Measurements from ENCODE around the gene GNG4. TPM values are rescaled to one million over a fixed set of nuclear protein-coding genes. Genes with fewer than 3 reads are reported as not detected.
A peak's percentile ranks its signal among the peaks of the same experiment; 100 is the strongest.

The GNG4 gene
- total and polyA plus RNA-seq, 12 donors, result 0.04 to 0.15 (median 0.06) TPM; not detected in 9

DNA sequence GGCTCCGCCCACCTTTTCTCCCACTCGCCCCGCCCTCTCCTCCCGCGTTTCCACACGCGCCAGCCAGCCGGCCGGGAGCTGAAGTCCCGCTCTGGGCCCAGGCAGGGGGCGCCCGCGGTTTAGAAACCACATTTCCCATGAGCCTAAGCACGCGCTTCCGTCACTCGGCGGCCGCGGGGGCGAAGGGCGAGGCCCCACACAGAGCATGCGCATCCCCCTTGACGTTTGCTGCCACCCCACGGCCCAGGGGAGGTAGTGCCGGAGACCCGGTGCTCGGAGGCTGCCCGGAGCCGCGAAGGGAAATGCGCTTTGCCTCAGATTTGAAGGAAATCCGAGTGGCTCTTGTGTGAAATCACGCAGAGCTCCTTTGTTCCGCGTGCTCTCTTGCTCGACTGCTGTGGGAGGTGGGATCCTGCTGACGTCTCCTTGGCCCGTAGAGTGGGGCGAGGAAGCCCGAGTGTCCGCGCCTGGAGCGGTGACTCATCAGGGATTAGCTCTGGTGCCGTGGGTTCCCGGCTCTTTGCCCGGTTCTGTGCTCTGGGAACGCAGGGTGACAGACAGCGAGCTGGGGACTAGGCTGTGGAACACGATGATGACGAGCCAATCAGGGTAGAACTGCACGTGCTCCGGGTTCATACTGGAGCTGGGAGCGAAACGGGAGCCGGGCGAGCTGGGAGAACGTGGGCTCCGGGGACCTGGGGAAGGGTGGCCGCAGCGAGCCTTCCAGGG is 144.9 kb downstream of the GNG4 start:
- peak overlapping the region; percentile 54 to 95 (median 68) for H3K4me3 ChIP-seq
- DNase-seq (peak; percentile 99 to 100), ATAC-seq (peak; percentile 93 to 97 (median 96))
- intact Hi-C loops (cut with DNase I), result loop anchor here in 3 of 10 donors (1.0 to 10.0 kb wide), 4 partner anchors 176 to 473 kb away; partner anchors contain the start of genes ARID4B (in 2 of the 3) and GGPS1 (in 2 of the 3)
- no peaks in the 10 kb centered on the region for H3K36me3 ChIP-seq
- peaks cover 0 to 36% (median 26%) of the 10 kb centered on the region in 9 donors for H3K4me1 ChIP-seq
- no peaks in the 10 kb centered on the region for H3K27me3 ChIP-seq
- TF ChIP-seq, protein P1, sequence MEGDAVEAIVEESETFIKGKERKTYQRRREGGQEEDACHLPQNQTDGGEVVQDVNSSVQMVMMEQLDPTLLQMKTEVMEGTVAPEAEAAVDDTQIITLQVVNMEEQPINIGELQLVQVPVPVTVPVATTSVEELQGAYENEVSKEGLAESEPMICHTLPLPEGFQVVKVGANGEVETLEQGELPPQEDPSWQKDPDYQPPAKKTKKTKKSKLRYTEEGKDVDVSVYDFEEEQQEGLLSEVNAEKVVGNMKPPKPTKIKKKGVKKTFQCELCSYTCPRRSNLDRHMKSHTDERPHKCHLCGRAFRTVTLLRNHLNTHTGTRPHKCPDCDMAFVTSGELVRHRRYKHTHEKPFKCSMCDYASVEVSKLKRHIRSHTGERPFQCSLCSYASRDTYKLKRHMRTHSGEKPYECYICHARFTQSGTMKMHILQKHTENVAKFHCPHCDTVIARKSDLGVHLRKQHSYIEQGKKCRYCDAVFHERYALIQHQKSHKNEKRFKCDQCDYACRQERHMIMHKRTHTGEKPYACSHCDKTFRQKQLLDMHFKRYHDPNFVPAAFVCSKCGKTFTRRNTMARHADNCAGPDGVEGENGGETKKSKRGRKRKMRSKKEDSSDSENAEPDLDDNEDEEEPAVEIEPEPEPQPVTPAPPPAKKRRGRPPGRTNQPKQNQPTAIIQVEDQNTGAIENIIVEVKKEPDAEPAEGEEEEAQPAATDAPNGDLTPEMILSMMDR (IDR thresholded peaks at IDR 0.05), result peak; percentile 75 to 98 (median 95)
- no peaks in the 10 kb centered on the region for H3K9me3 ChIP-seq
- 0% methylated on average over 61 of the region's 61 CpGs for WGBS, 2 donors
- peak overlapping the region; percentile 91 to 99 (median 96) for H3K27ac ChIP-seq

DNA sequence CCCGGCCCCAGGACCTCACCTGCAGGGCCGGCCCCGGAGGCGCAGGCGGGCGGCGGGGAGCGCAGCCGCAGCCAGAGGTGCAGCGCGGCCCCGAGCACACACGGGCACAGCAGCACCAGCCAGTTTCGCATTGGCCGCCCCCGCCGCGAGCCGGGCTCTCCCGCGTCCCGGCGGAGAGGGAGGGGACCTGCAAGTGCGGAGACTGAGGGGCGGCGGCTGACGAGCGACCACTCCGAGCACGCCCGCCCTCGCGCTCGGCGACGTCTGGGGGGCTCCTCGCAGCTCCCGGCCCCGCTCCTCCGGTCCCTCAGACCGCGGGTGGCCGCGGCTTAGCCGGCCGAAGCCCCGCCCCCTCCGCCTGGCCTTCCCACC is 145.5 kb downstream of the GNG4 start, which contains the start of gene B3GALNT2:
B3GALNT2 (minus strand) TSS at position 331 of the 372 bp plus-strand sequence; CDS start at position 131, 200 bp downstream.
- DNase-seq, result no peak
- peak within 1 kb of the TSS; percentile 54 to 95 (median 68) for H3K4me3 ChIP-seq
- peak; percentile 8 to 72 (median 30) for ATAC-seq
- H3K36me3 ChIP-seq, result no peaks in the 10 kb centered on the region
- 0 to 1% methylated on average over 27 to 47 of the region's 48 CpGs for WGBS, 2 donors
- H3K9me3 ChIP-seq, result no peaks in the 10 kb centered on the region
- peak within 1 kb of the TSS; percentile 91 to 99 (median 96) for H3K27ac ChIP-seq
- TF ChIP-seq, protein P1 (IDR thresholded peaks at IDR 0.05), result no peak
- intact Hi-C loops (cut with DNase I), result loop anchor here in 2 of 10 donors (1.0 to 10.0 kb wide), 3 partner anchors 175 to 471 kb away; partner anchors contain the start of genes ARID4B (in 2 of the 2) and GGPS1 (in 2 of the 2)
- H3K4me1 ChIP-seq, result peaks cover 0 to 36% (median 26%) of the 10 kb centered on the region in 9 donors
- H3K27me3 ChIP-seq, result no peaks in the 10 kb centered on the region

DNA sequence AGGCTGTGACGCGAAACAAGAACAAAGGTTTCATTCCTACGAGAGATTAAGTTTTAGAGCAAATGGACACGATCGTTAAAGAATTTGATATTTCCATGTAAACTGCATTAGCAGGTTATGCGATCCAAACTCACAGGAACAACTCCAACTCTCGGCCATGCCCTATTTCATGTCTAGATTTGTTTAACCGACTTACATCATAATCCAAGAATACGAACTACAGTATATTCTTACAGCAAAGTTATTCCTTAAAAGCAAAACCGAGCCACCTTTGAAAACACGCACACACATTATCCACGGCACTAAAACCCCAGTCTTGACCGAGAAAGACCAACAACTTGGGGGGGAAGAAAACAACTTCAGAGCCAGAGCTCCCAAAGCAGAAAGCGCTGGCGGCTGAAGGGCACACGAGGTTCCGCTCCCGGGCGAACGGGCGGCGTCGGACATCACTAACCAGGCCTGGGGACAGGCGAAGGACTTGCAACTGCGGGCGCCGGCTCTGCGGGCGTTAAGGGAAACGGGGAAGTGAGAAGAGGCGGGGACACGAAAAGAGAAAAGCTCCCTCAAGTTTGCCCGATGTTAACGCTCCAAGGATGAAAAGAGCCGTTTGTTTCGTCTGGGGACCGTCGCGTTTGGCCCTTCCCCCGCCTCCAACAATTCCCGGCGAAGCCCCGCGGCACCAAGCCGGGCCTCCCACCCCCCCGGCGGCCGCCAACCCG is 146.0 kb downstream of the GNG4 start:
- H3K9me3 ChIP-seq, result no peaks in the 10 kb centered on the region
- peak overlapping the region; percentile 91 to 99 (median 96) for H3K27ac ChIP-seq
- TF ChIP-seq, protein P1 (IDR thresholded peaks at IDR 0.05), result no peak
- H3K36me3 ChIP-seq, result no peaks in the 10 kb centered on the region
- peak overlapping the region; percentile 33 to 95 (median 68) for H3K4me3 ChIP-seq
- ATAC-seq (peak in 2 of 8 donors; percentile 12 to 19), DNase-seq (peak; percentile 47 to 68)
- 0% methylated on average over 40 to 49 of the region's 49 CpGs for WGBS, 2 donors
- no peaks in the 10 kb centered on the region for H3K27me3 ChIP-seq
- peaks cover 0 to 36% (median 26%) of the 10 kb centered on the region in 9 donors for H3K4me1 ChIP-seq
- intact Hi-C loops (cut with DNase I), result loop anchor here in 2 of 10 donors (1.0 to 10.0 kb wide), 3 partner anchors 175 to 471 kb away; partner anchors contain the start of genes ARID4B (in 2 of the 2) and GGPS1 (in 2 of the 2)

Data from heart right ventricle (tissue), 16 donors.